Heart left ventricle (tissue), 13 donors: Measurements from ENCODE around the gene SIDT2.

ENCODE experiments used
- POLR2A ChIP-seq, 2 donors: fragments of 450-650 bp; IDR thresholded peaks; one replicate each; pipeline ENCODE4 v1.6.1; 2017; ENCODE audit warnings: antibody characterized with exemption in 2 of 2, mild to moderate bottlenecking in 2 of 2, moderate library complexity in 2 of 2
- TF ChIP-seq, protein P1 (sequence below), 12 donors: fragments of 200-600 bp; sonication (generic) in 4 of 12; IDR thresholded peaks; one replicate each; pipeline versions ENCODE4 v1.5.0 to v1.8.0; 2018 to 2022; ENCODE audit warnings: antibody characterized with exemption in 12 of 12, mild to moderate bottlenecking in 5 of 12
- donor health status: ischemic (EF 13 %, LVEDD 7.1; RV severe dilation, severe dysfunction).
- donor health status: DM: no; HTN: yes; CAD: no.
- donor health status: DM: no; HTN: no; CAD: no.
- donor health status: ischemic (EF 25% LVEDD 6.9; RV normal size, moderate dysfunction).
- donor health status: ischemic (EF 25% LVEDD 5.7; RV mildly dilated, moderate dysfunction).
- donor health status: ischemic (EF 35%, LVEDD 5.7; RV mildly dilated, moderate dysfunction).
- donor health status: nonischemic (EF 11% LVEDD 7.7; RV severe dilation, severe dysfunction).
- donor health status: DM: yes; HTN: yes; CAD: no.
- donor health status: PGD.
- donor health status: ischemic (EF 29% LVEDD 5.4; RV normal size, mild dysfunction).
- donor health status: nonischemic (EF 23%, LVEDD 6.1; RV moderate dilation, normal function).

DNA sequence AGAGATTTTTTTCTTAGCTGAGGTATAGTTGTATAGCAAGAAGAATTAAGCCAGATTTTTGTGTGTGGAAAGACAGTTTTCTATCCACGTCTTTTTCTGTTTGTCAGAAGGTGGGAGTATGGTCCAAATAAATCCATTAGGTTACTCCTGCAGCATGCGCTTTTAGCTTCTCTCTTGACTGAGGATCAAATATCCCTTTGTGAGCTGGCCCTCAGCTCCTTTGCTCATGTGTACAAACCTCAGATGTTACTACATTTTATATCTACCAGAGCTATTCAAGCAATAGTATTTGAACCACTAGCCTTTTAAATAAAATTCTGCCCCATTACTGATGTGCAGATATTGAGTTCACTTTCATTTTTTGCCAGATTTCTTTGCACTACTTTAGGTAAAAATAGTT lies 8.8 kb upstream of the SIDT2 start:
- TF ChIP-seq, protein P1, sequence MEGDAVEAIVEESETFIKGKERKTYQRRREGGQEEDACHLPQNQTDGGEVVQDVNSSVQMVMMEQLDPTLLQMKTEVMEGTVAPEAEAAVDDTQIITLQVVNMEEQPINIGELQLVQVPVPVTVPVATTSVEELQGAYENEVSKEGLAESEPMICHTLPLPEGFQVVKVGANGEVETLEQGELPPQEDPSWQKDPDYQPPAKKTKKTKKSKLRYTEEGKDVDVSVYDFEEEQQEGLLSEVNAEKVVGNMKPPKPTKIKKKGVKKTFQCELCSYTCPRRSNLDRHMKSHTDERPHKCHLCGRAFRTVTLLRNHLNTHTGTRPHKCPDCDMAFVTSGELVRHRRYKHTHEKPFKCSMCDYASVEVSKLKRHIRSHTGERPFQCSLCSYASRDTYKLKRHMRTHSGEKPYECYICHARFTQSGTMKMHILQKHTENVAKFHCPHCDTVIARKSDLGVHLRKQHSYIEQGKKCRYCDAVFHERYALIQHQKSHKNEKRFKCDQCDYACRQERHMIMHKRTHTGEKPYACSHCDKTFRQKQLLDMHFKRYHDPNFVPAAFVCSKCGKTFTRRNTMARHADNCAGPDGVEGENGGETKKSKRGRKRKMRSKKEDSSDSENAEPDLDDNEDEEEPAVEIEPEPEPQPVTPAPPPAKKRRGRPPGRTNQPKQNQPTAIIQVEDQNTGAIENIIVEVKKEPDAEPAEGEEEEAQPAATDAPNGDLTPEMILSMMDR (IDR thresholded peaks at IDR 0.05), result no peak
- no peak for TF ChIP-seq POLR2A (IDR thresholded peaks at IDR 0.05)
